ENCODE data around the gene AHR.

DNA sequence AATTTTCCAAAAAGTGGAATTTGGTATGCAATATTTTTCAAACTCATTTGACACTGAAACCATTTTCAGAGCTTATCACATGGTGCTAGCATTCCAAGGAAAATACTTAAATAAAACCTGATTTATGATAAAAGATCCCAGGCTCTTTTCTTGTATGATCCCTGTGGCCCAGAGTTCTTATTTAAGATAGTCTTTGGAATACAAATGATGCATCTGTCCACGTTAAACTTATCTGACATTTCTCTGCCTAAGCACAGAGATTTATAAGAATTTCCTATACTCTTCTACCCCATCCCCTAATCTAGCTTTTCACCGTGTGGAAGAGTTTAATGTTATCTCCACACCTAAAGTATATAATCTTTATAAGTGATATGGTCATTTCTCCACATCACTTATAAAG, 66.2 kb downstream of the AHR start:
- TF ChIP-seq EZH2 (optimal IDR thresholded peaks at IDR 0.05; ENCODE audit: low read depth, low read length): no peak
- TF ChIP-seq, protein P1, sequence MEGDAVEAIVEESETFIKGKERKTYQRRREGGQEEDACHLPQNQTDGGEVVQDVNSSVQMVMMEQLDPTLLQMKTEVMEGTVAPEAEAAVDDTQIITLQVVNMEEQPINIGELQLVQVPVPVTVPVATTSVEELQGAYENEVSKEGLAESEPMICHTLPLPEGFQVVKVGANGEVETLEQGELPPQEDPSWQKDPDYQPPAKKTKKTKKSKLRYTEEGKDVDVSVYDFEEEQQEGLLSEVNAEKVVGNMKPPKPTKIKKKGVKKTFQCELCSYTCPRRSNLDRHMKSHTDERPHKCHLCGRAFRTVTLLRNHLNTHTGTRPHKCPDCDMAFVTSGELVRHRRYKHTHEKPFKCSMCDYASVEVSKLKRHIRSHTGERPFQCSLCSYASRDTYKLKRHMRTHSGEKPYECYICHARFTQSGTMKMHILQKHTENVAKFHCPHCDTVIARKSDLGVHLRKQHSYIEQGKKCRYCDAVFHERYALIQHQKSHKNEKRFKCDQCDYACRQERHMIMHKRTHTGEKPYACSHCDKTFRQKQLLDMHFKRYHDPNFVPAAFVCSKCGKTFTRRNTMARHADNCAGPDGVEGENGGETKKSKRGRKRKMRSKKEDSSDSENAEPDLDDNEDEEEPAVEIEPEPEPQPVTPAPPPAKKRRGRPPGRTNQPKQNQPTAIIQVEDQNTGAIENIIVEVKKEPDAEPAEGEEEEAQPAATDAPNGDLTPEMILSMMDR (IDR thresholded peaks at IDR 0.05; ENCODE audit: low read length): no peak

Measured in MM.1S (cell line).